ENCODE results near the gene MTAP. TPM values are rescaled to one million over a fixed set of nuclear protein-coding genes. Genes with fewer than 3 reads are reported as not detected.

Gene MTAP
- total and polyA plus RNA-seq, 2 of the 13 experiments (the other 11 are each of a cell fraction or from before 2014, with no cell fraction given) = 16.7 to 51.2 TPM

DNA sequence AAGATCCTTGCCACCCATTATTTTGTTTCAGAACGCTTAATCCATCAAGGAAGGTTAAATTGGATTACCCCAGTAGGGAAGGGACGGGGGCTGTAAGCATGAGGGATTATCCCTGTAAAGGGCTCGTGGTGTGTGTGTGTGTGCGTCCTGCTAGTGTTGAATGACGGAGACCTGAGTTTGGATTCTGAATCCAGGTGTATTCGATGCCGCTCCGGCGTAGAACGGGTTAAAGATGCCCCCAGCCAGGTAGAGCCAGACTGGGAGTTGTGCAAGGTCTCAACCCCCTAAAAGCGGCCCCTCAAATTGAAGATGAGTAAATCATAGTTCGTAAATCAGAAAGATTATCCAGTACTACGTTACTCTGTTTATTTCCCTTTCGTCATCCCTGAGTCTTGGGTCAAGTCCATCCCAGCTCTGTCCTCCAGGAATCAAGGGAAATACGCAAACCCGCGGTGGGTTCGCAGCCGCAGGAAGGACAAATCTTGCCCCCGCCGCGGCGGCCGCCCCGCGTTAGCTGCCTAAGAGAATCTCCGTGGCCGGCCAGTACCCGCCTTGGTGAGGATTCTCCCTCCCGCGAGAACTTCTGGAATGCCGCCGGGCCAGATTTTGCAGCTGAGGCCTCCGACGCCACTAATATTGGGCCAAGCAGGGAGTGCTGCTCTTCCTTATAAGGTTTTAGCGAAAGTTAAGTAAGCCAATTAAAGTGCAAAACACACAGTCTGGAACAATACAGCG, 586 bp upstream of the MTAP start:
- Histone ChIP-seq H3K27me3 (ENCODE audit: control insufficient read depth in 1 of 2, insufficient read depth in 2 of 2, low read length in 2 of 2) (no peaks in the 10 kb centered on the region; a peak in 1 of 5 replicates), H4K20me1 (ENCODE audit: insufficient read depth, low read length) (no peaks in the 10 kb centered on the region), H3K4me1 (ENCODE audit: insufficient read depth, low read length) (peaks cover 35% of the 10 kb centered on the region), H3K4me3 (replicated peaks in 1 of 3; ENCODE audit: insufficient read depth in 1 of 3, low read depth in 2 of 3, low read length in 3 of 3) (peak overlapping the region; percentile 64 to 83 (median 82)), H3K36me3 (replicated peaks in 1 of 2; ENCODE audit: control insufficient read depth in 1 of 2, insufficient read depth in 2 of 2, low read length in 2 of 2) (peaks cover 0 to 1% of the 10 kb centered on the region in 2 experiments; a peak in 1 of 5 replicates), H3K9me3 (ENCODE audit: low read length) (no peaks in the 10 kb centered on the region), H3K9ac (ENCODE audit: insufficient read depth, low read depth, low read length) (peak overlapping the region; percentile 82), H3K4me2 (ENCODE audit: low read depth, low read length) (peak overlapping the region; percentile 89), H3K79me2 (ENCODE audit: insufficient read depth, low read length) (peaks cover 38% of the 10 kb centered on the region), H2AFZ (ENCODE audit: low read length) (peak overlapping the region; percentile 28), H3K27ac (ENCODE audit: extremely low read length, insufficient read depth, low read length) (peak overlapping the region; percentile 85)
- intact Hi-C loops (cut with micrococcal nuclease; ENCODE audit: unreplicated experiment) (no loop called here), in situ Hi-C loops (cut with HindIII; ENCODE audit: extremely low pct_ligation_motif_present, low pct_unique_long_range_greater_than_20kb) (loop anchor here (25.0 kb wide), 1 partner anchor 635 kb away; the partner anchor contains the start of gene DMRTA1)
- DNase-seq (ENCODE audit: low spot score) (peak; percentile 62), FAIRE-seq (no peak), ATAC-seq (peak; percentile 64)
- ChIA-PET POLR2A (interaction anchor here (0.7 to 1.8 kb wide), 6 partner anchors 10 to 318 kb away, joined by 3 to 5 read pairs (median 4); no protein-coding TSS in a partner anchor), CTCF (ENCODE audit: low intra/inter-chr PET ratio, low total read pairs) (no interaction called here)
- WGBS (ENCODE audit: low lambda C conversion rate) = 42% methylated on average over 24 of the region's 37 CpGs
- BruUV-seq (replicated peaks) = TSS peak; percentile 77
- TF ChIP-seq MTA1 (CRISPR knock-in tag; IDR thresholded peaks at IDR 0.05; ENCODE audit: borderline replicate concordance) (no peak), ZNF562 (CRISPR knock-in tag; IDR thresholded peaks at IDR 0.05; ENCODE audit: borderline replicate concordance) (no peak), SMC3 (IDR thresholded peaks at IDR 0.05; ENCODE audit: low read length) (no peak), GTF3A (CRISPR knock-in tag; conservative IDR thresholded peaks at IDR 0.05) (no peak), TBX2 (CRISPR knock-in tag; IDR thresholded peaks at IDR 0.05; ENCODE audit: borderline replicate concordance) (no peak), ZNF678 (CRISPR knock-in tag; IDR thresholded peaks at IDR 0.05) (no peak), HOMEZ (CRISPR knock-in tag; IDR thresholded peaks at IDR 0.05; ENCODE audit: low read depth) (no peak), ZFP90 (CRISPR knock-in tag; IDR thresholded peaks at IDR 0.05; ENCODE audit: borderline replicate concordance) (no peak; the same call in 1 of the 2 replicates), CCAR2 (optimal IDR thresholded peaks at IDR 0.05; ENCODE audit: low read depth, low read length) (no peak), MED1 (CRISPR knock-in tag; IDR thresholded peaks at IDR 0.05) (0 out of 2 replicates have a peak, but pooled peaks have one; percentile 5), ZNF891 (CRISPR knock-in tag; IDR thresholded peaks at IDR 0.05) (no peak), SNAPC5 (CRISPR knock-in tag; IDR thresholded peaks at IDR 0.05; ENCODE audit: borderline replicate concordance) (no peak), ZNF652 (CRISPR knock-in tag; IDR thresholded peaks at IDR 0.05; ENCODE audit: borderline replicate concordance, low read depth) (peak; percentile 59; the same call in 1 of the 2 replicates), STAT5B (CRISPR knock-in tag; IDR thresholded peaks at IDR 0.05) (no peak), RARA (CRISPR knock-in tag; IDR thresholded peaks at IDR 0.05) (no peak), ZBTB10 (CRISPR knock-in tag; IDR thresholded peaks at IDR 0.05; ENCODE audit: borderline replicate concordance) (no peak), GTF2F1 (IDR thresholded peaks at IDR 0.05; ENCODE audit: low read length) (no peak)
- TF ChIP-seq, protein P1, sequence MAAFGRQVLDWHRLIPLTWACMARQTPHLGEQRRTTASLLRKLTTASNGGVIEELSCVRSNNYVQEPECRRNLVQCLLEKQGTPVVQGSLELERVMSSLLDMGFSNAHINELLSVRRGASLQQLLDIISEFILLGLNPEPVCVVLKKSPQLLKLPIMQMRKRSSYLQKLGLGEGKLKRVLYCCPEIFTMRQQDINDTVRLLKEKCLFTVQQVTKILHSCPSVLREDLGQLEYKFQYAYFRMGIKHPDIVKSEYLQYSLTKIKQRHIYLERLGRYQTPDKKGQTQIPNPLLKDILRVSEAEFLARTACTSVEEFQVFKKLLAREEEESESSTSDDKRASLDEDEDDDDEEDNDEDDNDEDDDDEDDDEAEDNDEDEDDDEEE (CRISPR knock-in tag; IDR thresholded peaks at IDR 0.05) = no peak
